Mesothelial cell of epicardium (in vitro differentiated cells): ENCODE measurements around the gene VIPR1. TPM values are rescaled to one million over a fixed set of nuclear protein-coding genes. Genes with fewer than 3 reads are reported as not detected.

Source experiments
- DNase-seq, 2 experiments: peaks; one replicate each; pipeline ENCODE4 v3.0.0; 2021; ENCODE audit warnings: low spot score in 2 of 2; ENCODE audit not compliant: unreplicated experiment in 2 of 2
- H3K27ac Mint-ChIP-seq: 2 replicates; pipeline ENCODE4 v1.8.0; 2021; ENCODE audit warnings: mixed read lengths
- H3K27me3 Mint-ChIP-seq: 2 replicates; pipeline ENCODE4 v1.8.0; 2021; ENCODE audit warnings: low read depth, mixed read lengths
- H3K36me3 Mint-ChIP-seq: 2 replicates; pipeline ENCODE4 v1.8.0; 2021; ENCODE audit warnings: mixed read lengths
- H3K4me1 Mint-ChIP-seq: 2 replicates; pipeline ENCODE4 v1.8.0; 2021; ENCODE audit warnings: mixed read lengths
- H3K4me3 Mint-ChIP-seq: 2 replicates; pipeline ENCODE4 v1.8.0; 2021; ENCODE audit warnings: mild to moderate bottlenecking, moderate library complexity, mixed read lengths
- H3K9me3 Mint-ChIP-seq: 2 replicates; pipeline ENCODE4 v1.8.0; 2021; ENCODE audit warnings: mixed read lengths
- CTCF ChIP-seq: fragments of 200-600 bp; sonication (generic); IDR thresholded peaks from one replicate; pipeline ENCODE4 v1.5.0; 2021; ENCODE audit warnings: antibody characterized with exemption; ENCODE audit not compliant: unreplicated experiment
- total RNA-seq: library from RNA; stranded (reverse); gene quantifications from 3 replicates; pipeline ENCODE4 v1.2.1, GENCODE V29; 2021

The VIPR1 gene
- total RNA-seq, 1 donor from 2014 or later = 2.3 TPM

- TF ChIP-seq CTCF = no peak
- no peaks in the 10 kb centered on the region for H3K9me3 Mint-ChIP-seq
- H3K36me3 Mint-ChIP-seq = no peaks in the 10 kb centered on the region
- no peak for DNase-seq
- H3K4me3 Mint-ChIP-seq = no peak overlapping the region
- H3K27ac Mint-ChIP-seq = no peak overlapping the region
- no peaks in the 10 kb centered on the region for H3K4me1 Mint-ChIP-seq
- H3K27me3 Mint-ChIP-seq = no peaks in the 10 kb centered on the region
Measured at GRCh38 chr3:42545284-42545900, 42.9 kb downstream of the VIPR1 start.

GRCh38 chr3:42546691-42547213 is 44.3 kb downstream of the VIPR1 start:
- Mint-ChIP-seq H3K4me3 (no peak overlapping the region), H3K36me3 (peaks cover 3% of the 10 kb centered on the region), H3K4me1 (no peaks in the 10 kb centered on the region), H3K9me3 (no peaks in the 10 kb centered on the region), H3K27ac (no peak overlapping the region), H3K27me3 (no peaks in the 10 kb centered on the region)
- no peak for TF ChIP-seq CTCF
- no peak for DNase-seq

GRCh38 chr3:42547401-42547945 is 45.0 kb downstream of the VIPR1 start:
- no peaks in the 10 kb centered on the region for H3K9me3 Mint-ChIP-seq
- DNase-seq = peak; percentile 63 to 78
- peak; percentile 98 for TF ChIP-seq CTCF
- no peak overlapping the region for H3K27ac Mint-ChIP-seq
- H3K4me3 Mint-ChIP-seq = no peak overlapping the region
- H3K4me1 Mint-ChIP-seq = no peaks in the 10 kb centered on the region
- H3K36me3 Mint-ChIP-seq = peaks cover 6% of the 10 kb centered on the region
- H3K27me3 Mint-ChIP-seq = no peaks in the 10 kb centered on the region

GRCh38 chr3:42549131-42549530 is 46.7 kb downstream of the VIPR1 start:
- Mint-ChIP-seq H3K27me3 (no peaks in the 10 kb centered on the region), H3K4me3 (no peak overlapping the region), H3K27ac (no peak overlapping the region), H3K36me3 (peaks cover 17% of the 10 kb centered on the region), H3K4me1 (no peaks in the 10 kb centered on the region), H3K9me3 (no peaks in the 10 kb centered on the region)
- DNase-seq = no peak
- no peak for TF ChIP-seq CTCF

GRCh38 chr3:42550250-42550649 is 47.8 kb downstream of the VIPR1 start:
- Mint-ChIP-seq H3K4me1 (no peaks in the 10 kb centered on the region), H3K4me3 (no peak overlapping the region), H3K36me3 (peaks cover 22% of the 10 kb centered on the region), H3K27ac (no peak overlapping the region), H3K27me3 (no peaks in the 10 kb centered on the region), H3K9me3 (no peaks in the 10 kb centered on the region)
- no peak for TF ChIP-seq CTCF
- DNase-seq = no peak
